ENCODE measurements around the gene DNAH6. TPM values are rescaled to one million over a fixed set of nuclear protein-coding genes. Genes with fewer than 3 reads are reported as not detected.

DNAH6 gene
- total and polyA plus RNA-seq, 2 of the 8 experiments (the other 6 are each of a cell fraction or from before 2014, with no cell fraction given), result 0.06 to 0.43 TPM

DNA sequence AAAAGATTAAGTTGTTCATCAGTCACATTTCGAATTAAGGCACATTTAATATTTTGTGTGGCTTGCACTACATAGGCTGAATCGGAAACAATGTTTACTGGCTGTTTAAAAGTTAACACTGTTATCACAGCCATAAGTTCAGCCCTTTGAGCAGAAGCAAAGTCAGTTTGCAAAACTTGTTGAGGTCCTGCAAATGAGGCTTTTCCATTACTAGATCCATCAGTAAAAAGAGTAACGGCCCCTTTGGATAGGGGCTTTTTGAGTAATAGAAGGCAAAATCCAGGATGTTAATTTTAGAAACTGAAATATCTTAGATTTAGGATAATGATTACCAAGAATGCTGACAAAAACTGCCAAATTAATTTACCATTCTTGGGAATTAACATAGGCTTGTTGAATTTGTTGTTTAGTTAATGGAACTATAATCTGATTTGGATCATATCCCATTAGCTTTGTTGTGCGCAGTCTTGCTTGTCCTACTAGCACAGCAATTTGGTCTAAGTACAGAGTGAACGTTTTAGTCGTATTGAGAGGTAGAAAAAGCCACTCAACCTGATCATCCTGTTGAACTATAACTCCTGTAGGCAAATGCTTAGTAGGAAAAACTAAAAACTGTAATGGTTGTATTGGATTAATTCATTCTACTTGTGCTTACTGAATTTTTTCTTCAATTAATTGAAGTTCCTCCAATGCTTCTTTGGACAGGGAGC, 43.3 kb upstream of the DNAH6 start:
- H3K36me3 ChIP-seq (ENCODE audit: control insufficient read depth in 2 of 4, insufficient read depth in 4 of 4, low read length in 3 of 4), result no peaks in the 10 kb centered on the region
- H3K27me3 ChIP-seq (replicated peaks in 1 of 4; ENCODE audit: control insufficient read depth in 3 of 4, extremely low read depth in 1 of 4, insufficient read depth in 3 of 4, low read length in 3 of 4), result no peaks in the 10 kb centered on the region
- H3K4ac ChIP-seq (replicated peaks; ENCODE audit: insufficient read length, low read depth, low read length), result no peak overlapping the region
- H3K23ac ChIP-seq (ENCODE audit: insufficient read length), result no peak overlapping the region
- no peaks in the 10 kb centered on the region for H3K4me1 ChIP-seq (replicated peaks in 1 of 4; ENCODE audit: control insufficient read depth in 3 of 4, insufficient read depth in 4 of 4, low read length in 3 of 4)
- CTCF ChIA-PET (ENCODE audit: partially characterized antibody), result interaction anchor here (0.7 to 0.8 kb wide), 2 partner anchors 22 to 159 kb away, joined by 3 read pairs; no protein-coding TSS in a partner anchor
- H3K4me3 ChIP-seq (ENCODE audit: extremely low read depth in 1 of 4, insufficient read depth in 2 of 4, low read depth in 3 of 4, low read length in 4 of 4), result no peak overlapping the region
- H3K18ac ChIP-seq (ENCODE audit: extremely low read depth, low read length), result no peak overlapping the region
- no peak overlapping the region for H3K56ac ChIP-seq (replicated peaks; ENCODE audit: insufficient read length, low read depth, low read length)
- no peak overlapping the region for H2BK12ac ChIP-seq (ENCODE audit: low read depth, low read length)
- H3K79me1 ChIP-seq (ENCODE audit: low read depth, low read length), result no peaks in the 10 kb centered on the region
- DNase-seq (ENCODE audit: low read depth in 1 of 2, low spot score in 2 of 2) (no peak), FAIRE-seq (no peak)
- H2AFZ ChIP-seq (ENCODE audit: low read length), result no peak overlapping the region
- H2BK5ac ChIP-seq (ENCODE audit: low read depth, low read length), result no peak overlapping the region
- H3K14ac ChIP-seq (ENCODE audit: insufficient read length), result no peak overlapping the region
- no peak overlapping the region for H3K9ac ChIP-seq (replicated peaks in 1 of 4; ENCODE audit: extremely low read depth in 1 of 4, low read depth in 3 of 4, low read length in 3 of 4)
- no peak overlapping the region for H2BK15ac ChIP-seq (ENCODE audit: low read length)
- H4K91ac ChIP-seq (replicated peaks; ENCODE audit: insufficient read length, low read length), result no peak overlapping the region
- H3K4me2 ChIP-seq (ENCODE audit: insufficient read depth in 1 of 2, low read depth in 2 of 2, low read length in 2 of 2), result no peak overlapping the region
- 95% methylated on average over 6 of the region's 6 CpGs; no CpG with 5 or more reads in 1 of the 2 experiments for WGBS, 2 experiments (ENCODE audit: extremely low coverage in 1 of 2, insufficient coverage in 1 of 2, insufficient read length in 1 of 2, insufficient replicate concordance in 2 of 2, low coverage in 1 of 2, low lambda C conversion rate in 2 of 2, missing lambda C conversion rate in 1 of 2)
- peaks cover 21 to 37% of the 10 kb centered on the region in 2 experiments for H3K9me3 ChIP-seq (ENCODE audit: insufficient read depth in 2 of 2, low read depth in 1 of 2, low read length in 1 of 2)
- H4K8ac ChIP-seq (ENCODE audit: extremely low read depth, insufficient read depth, low read length), result no peak overlapping the region
- TF ChIP-seq, protein P1, sequence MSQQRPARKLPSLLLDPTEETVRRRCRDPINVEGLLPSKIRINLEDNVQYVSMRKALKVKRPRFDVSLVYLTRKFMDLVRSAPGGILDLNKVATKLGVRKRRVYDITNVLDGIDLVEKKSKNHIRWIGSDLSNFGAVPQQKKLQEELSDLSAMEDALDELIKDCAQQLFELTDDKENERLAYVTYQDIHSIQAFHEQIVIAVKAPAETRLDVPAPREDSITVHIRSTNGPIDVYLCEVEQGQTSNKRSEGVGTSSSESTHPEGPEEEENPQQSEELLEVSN (IDR thresholded peaks at IDR 0.05), result no peak
- TF ChIP-seq, protein P2, sequence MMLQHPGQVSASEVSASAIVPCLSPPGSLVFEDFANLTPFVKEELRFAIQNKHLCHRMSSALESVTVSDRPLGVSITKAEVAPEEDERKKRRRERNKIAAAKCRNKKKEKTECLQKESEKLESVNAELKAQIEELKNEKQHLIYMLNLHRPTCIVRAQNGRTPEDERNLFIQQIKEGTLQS (IDR thresholded peaks at IDR 0.05; ENCODE audit: insufficient read depth, low read depth, low read length), result no peak
- TF ChIP-seq, protein P3, sequence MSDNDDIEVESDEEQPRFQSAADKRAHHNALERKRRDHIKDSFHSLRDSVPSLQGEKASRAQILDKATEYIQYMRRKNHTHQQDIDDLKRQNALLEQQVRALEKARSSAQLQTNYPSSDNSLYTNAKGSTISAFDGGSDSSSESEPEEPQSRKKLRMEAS (IDR thresholded peaks at IDR 0.05), result no peak
- no peak for TF ChIP-seq EP300 (IDR thresholded peaks at IDR 0.05; ENCODE audit: borderline replicate concordance in 1 of 2, low read depth in 2 of 2, low read length in 2 of 2)
- TF ChIP-seq KDM1A (IDR thresholded peaks at IDR 0.05; ENCODE audit: borderline replicate concordance, low read length), result no peak
- no peak for TF ChIP-seq YY1 (IDR thresholded peaks at IDR 0.05; ENCODE audit: low read depth, low read length)
- H4K20me1 ChIP-seq (replicated peaks in 1 of 2; ENCODE audit: control insufficient read depth in 1 of 2, insufficient read depth in 2 of 2, low read length in 2 of 2), result no peaks in the 10 kb centered on the region
- H2AK5ac ChIP-seq (ENCODE audit: low read depth, low read length), result no peak overlapping the region
- no peak overlapping the region for H4K5ac ChIP-seq (ENCODE audit: insufficient read length, low read depth, low read length)
- H2BK20ac ChIP-seq (ENCODE audit: low read length), result no peak overlapping the region
- POLR2A ChIA-PET (ENCODE audit: partially characterized antibody), result no interaction called here
- H3K23me2 ChIP-seq (ENCODE audit: low read depth, low read length), result no peaks in the 10 kb centered on the region
- no peak overlapping the region for H3K27ac ChIP-seq (ENCODE audit: low read depth, low read length)
- no peaks in the 10 kb centered on the region for H3K79me2 ChIP-seq (ENCODE audit: control insufficient read depth in 1 of 2, insufficient read depth in 2 of 2, low read length in 2 of 2)
- H2BK120ac ChIP-seq (replicated peaks; ENCODE audit: low read depth, low read length), result no peak overlapping the region
